LNCAP (cell line): Measurements from ENCODE around the gene NBAS.
A peak's percentile ranks its signal among the peaks of the same experiment; 100 is the strongest.

Experiments
- CTCF ChIP-seq: fragments of 450-650 bp; IDR thresholded peaks from 2 replicates; pipeline ENCODE4 v1.5.1; 2017; ENCODE audit warnings: mild to moderate bottlenecking

NBAS gene

GRCh38 chr2:15554525-15555218, 6.5 kb downstream of the NBAS start:
- no peak for TF ChIP-seq CTCF

- TF ChIP-seq CTCF: no peak
These were observed 7.2 kb downstream of the NBAS start for GRCh38 chr2:15553951-15554350.

GRCh38 chr2:15553519-15553918, 7.6 kb downstream of the NBAS start:
- no peak for TF ChIP-seq CTCF

- no peak for TF ChIP-seq CTCF
These were observed 12.2 kb downstream of the NBAS start for GRCh38 chr2:15548974-15549373.

- no peak for TF ChIP-seq CTCF
These were observed 13.8 kb downstream of the NBAS start for GRCh38 chr2:15547115-15547876.

- TF ChIP-seq CTCF: peak; percentile 55
These were observed 14.6 kb downstream of the NBAS start for GRCh38 chr2:15546297-15547098.

- TF ChIP-seq CTCF: no peak
These were observed 16.9 kb downstream of the NBAS start for GRCh38 chr2:15544227-15544626.
